OCI-LY7 (cell line): ENCODE data around the gene ABL1. TPM values are rescaled to one million over a fixed set of nuclear protein-coding genes. Genes with fewer than 3 reads are reported as not detected.

Experiments
- BruUV-seq: library from RNA; stranded (reverse); fragments of 400-500 nt; replicated peaks from 2 replicates; lab custom pipeline; 2021; lab: Mats Ljungman, UMichigan
- CTCF ChIA-PET: fragments of 300-600 bp; sonication (Branson Sonifier 250); formaldehyde crosslinking; loops from one replicate; lab custom pipeline; 2022; ENCODE audit warnings: antibody characterized with exemption; ENCODE audit not compliant: unreplicated experiment; lab: Charles Lee
- POLR2A ChIA-PET: fragments of 300-600 bp; sonication (Branson Sonifier 250); formaldehyde crosslinking; loops from one replicate; lab custom pipeline; 2022; ENCODE audit warnings: antibody characterized with exemption; lab: Charles Lee
- DNase-seq: peaks from one replicate; pipeline ENCODE4 v3.0.0-alpha.2; 2015; ENCODE audit warnings: low spot score
- H2AFZ ChIP-seq: fragments of 200-600 bp; sonication (generic), shearing (Covaris generic); 2 replicates; pipeline ENCODE4 v1.6.1; 2014; ENCODE audit warnings: mild to moderate bottlenecking, antibody characterized with exemption, low read length, moderate library complexity
- H3K27ac ChIP-seq: fragments of 200-600 bp; sonication (generic); 2 replicates; pipeline ENCODE4 v1.5.1; 2014; ENCODE audit warnings: mixed run types, low read depth, mild to moderate bottlenecking, moderate library complexity, low read length, inconsistent platforms; ENCODE audit not compliant: poor library complexity, severe bottlenecking
- H3K36me3 ChIP-seq: fragments of 200-600 bp; sonication (generic); 2 replicates; pipeline ENCODE4 v1.6.1; 2014; ENCODE audit warnings: mild to moderate bottlenecking, antibody characterized with exemption, low read length, moderate library complexity, mixed read lengths; ENCODE audit not compliant: insufficient read depth
- H3K4me1 ChIP-seq: fragments of 200-600 bp; sonication (generic); 2 replicates; pipeline ENCODE4 v1.5.1; 2014; ENCODE audit warnings: mild to moderate bottlenecking, low read length; ENCODE audit not compliant: insufficient read depth, poor library complexity, severe bottlenecking
- H3K4me2 ChIP-seq: fragments of 200-600 bp; sonication (generic); 2 replicates; pipeline ENCODE4 v1.6.1; 2014; ENCODE audit warnings: mild to moderate bottlenecking, low read length
- H3K4me3 ChIP-seq: fragments of 200-600 bp; sonication (generic); 2 replicates; pipeline ENCODE4 v1.5.1; 2014; ENCODE audit warnings: mild to moderate bottlenecking, low read depth, low read length; ENCODE audit not compliant: poor library complexity, severe bottlenecking
- H3K79me2 ChIP-seq: fragments of 200-600 bp; sonication (generic); 2 replicates; pipeline ENCODE4 v1.6.1; 2016; ENCODE audit warnings: low read depth, mild to moderate bottlenecking, low read length, moderate library complexity, mixed read lengths; ENCODE audit not compliant: insufficient read depth
- H3K9me2 ChIP-seq: fragments of 200-600 bp; sonication (generic); 2 replicates; pipeline ENCODE4 v1.6.1; 2016; ENCODE audit warnings: mild to moderate bottlenecking, low read length, mixed read lengths; ENCODE audit not compliant: insufficient read depth
- H3K9me3 ChIP-seq: fragments of 200-600 bp; sonication (generic); 2 replicates; pipeline ENCODE4 v1.6.1; 2014; ENCODE audit warnings: mild to moderate bottlenecking, mixed run types, low read length, mixed read lengths
- H4K20me1 ChIP-seq: fragments of 200-600 bp; sonication (generic); 2 replicates; pipeline ENCODE4 v1.6.1; 2014; ENCODE audit warnings: mild to moderate bottlenecking, antibody characterized with exemption, low read length, moderate library complexity, mixed read lengths; ENCODE audit not compliant: insufficient read depth
- CTCF ChIP-seq: fragments of 200-600 bp; sonication (generic); conservative IDR thresholded peaks from 2 replicates; pipeline ENCODE4 v1.5.1; 2014; ENCODE audit warnings: mild to moderate bottlenecking, antibody characterized with exemption, low read length, moderate library complexity, mixed read lengths
- EZH2phosphoT487 ChIP-seq: fragments of 200-600 bp; sonication (generic); IDR thresholded peaks from 2 replicates; pipeline ENCODE4 v1.6.1; 2018; ENCODE audit warnings: low read depth, borderline replicate concordance, mild to moderate bottlenecking, mixed run types, antibody characterized with exemption, low read length, moderate library complexity, mixed read lengths
- intact Hi-C: fragments of 100-400 bp; cut with micrococcal nuclease; formaldehyde crosslinking; loops from one replicate; pipeline ENCODE4 v1.10.0; 2022; ENCODE audit not compliant: unreplicated experiment
- total RNA-seq, 2 experiments: library from RNA; depleted of rRNA in 1 of 2; stranded (reverse); fragments of >200 nt in 1 of 2; shearing (Covaris generic) in 1 of 2; gene quantifications; 2 replicates each; pipeline ENCODE4 v1.2.3, GENCODE V29; 2014 to 2022

ABL1 gene
- total RNA-seq, 2 experiments from 2014 or later: 8.1 to 28.3 TPM

GRCh38 chr9:130899051-130899748, 64.1 kb downstream of the ABL1 start:
- Histone ChIP-seq H3K79me2 (no peaks in the 10 kb centered on the region), H3K9me2 (no peaks in the 10 kb centered on the region), H3K4me3 (no peak overlapping the region), H4K20me1 (no peaks in the 10 kb centered on the region), H3K27ac (no peak overlapping the region), H2AFZ (no peak overlapping the region), H3K4me2 (no peak overlapping the region), H3K36me3 (no peaks in the 10 kb centered on the region), H3K4me1 (no peaks in the 10 kb centered on the region), H3K9me3 (no peaks in the 10 kb centered on the region)
- intact Hi-C loops: no loop called here
- ChIA-PET CTCF (no interaction called here), POLR2A (no interaction called here)
- BruUV-seq: no TSS peak
- TF ChIP-seq CTCF: no peak
- no peak for TF ChIP-seq EZH2phosphoT487
- no peak for DNase-seq

- no peaks in the 10 kb centered on the region for H4K20me1 ChIP-seq
These were observed 65.8 kb downstream of the ABL1 start for GRCh38 chr9:130900701-130901497.

More at GRCh38 chr9:130900701-130901497, 65.8 kb downstream of the ABL1 start:
- Histone ChIP-seq H3K9me2 (no peaks in the 10 kb centered on the region), H3K36me3 (no peaks in the 10 kb centered on the region), H3K4me3 (no peak overlapping the region), H3K4me2 (no peak overlapping the region), H3K27ac (no peak overlapping the region), H2AFZ (no peak overlapping the region), H3K4me1 (no peaks in the 10 kb centered on the region), H3K79me2 (no peaks in the 10 kb centered on the region), H3K9me3 (no peaks in the 10 kb centered on the region)
- no peak for TF ChIP-seq EZH2phosphoT487
- no peak for TF ChIP-seq CTCF
- intact Hi-C loops: no loop called here
- DNase-seq: no peak
- no TSS peak for BruUV-seq
- POLR2A ChIA-PET: interaction anchor here (0.6 kb wide), 1 partner anchor 17 kb away, joined by 4 read pairs; no protein-coding TSS in a partner anchor
- CTCF ChIA-PET: no interaction called here
